Hepatocyte (in vitro differentiated cells): ENCODE measurements around the gene OR4C3.
"Not testable (repeated sequence)": the region's sequence is repeated elsewhere in the genome, so short reads cannot be mapped to it uniquely, and the experiment has no call there.

Source experiments
- CTCF ChIP-seq: fragments of 200-600 bp; sonication (generic); IDR thresholded peaks from 2 replicates; pipeline ENCODE4 v1.5.1; 2016; ENCODE audit warnings: antibody characterized with exemption, mild to moderate bottlenecking; ENCODE audit not compliant: poor library complexity
- EZH2phosphoT487 ChIP-seq: fragments of 200-600 bp; sonication (generic); IDR thresholded peaks from one replicate; pipeline ENCODE4 v1.6.1; 2018; ENCODE audit warnings: antibody characterized with exemption, mild to moderate bottlenecking, low read depth, moderate library complexity; ENCODE audit not compliant: unreplicated experiment, severe bottlenecking

- TF ChIP-seq CTCF, EZH2phosphoT487: not testable (repeated sequence)
These were observed 36.6 kb downstream of the OR4C3 start for GRCh38 chr11:48361289-48361688.
